ENCODE data around the gene VDAC2. TPM values are rescaled to one million over a fixed set of nuclear protein-coding genes. Genes with fewer than 3 reads are reported as not detected.

Gene VDAC2
- total RNA-seq, 1 donor from 2014 or later: 213 TPM

GRCh38 chr10:75207857-75208144 lies 2.8 kb upstream of the VDAC2 start:
- no peak for TF ChIP-seq CTCF (conservative IDR thresholded peaks at IDR 0.05; ENCODE audit: low read depth, low read length)
- H3K4me3 ChIP-seq (ENCODE audit: low read depth, low read length): no peak overlapping the region

GRCh38 chr10:75208181-75208580 lies 2.4 kb upstream of the VDAC2 start:
- DNase-seq (ENCODE audit: low read depth): no peak
- TF ChIP-seq CTCF (conservative IDR thresholded peaks at IDR 0.05; ENCODE audit: low read depth, low read length): no peak
- no peak overlapping the region for H3K4me3 ChIP-seq (ENCODE audit: low read depth, low read length)

More at GRCh38 chr10:75207857-75208144, 2.8 kb upstream of the VDAC2 start:
- DNase-seq (ENCODE audit: low read depth): no peak

- no peak for TF ChIP-seq CTCF (conservative IDR thresholded peaks at IDR 0.05; ENCODE audit: low read depth, low read length)
- no peak for DNase-seq (ENCODE audit: low read depth)
- H3K4me3 ChIP-seq (ENCODE audit: low read depth, low read length): peak overlapping the region; percentile 94
Observed at GRCh38 chr10:75209086-75209920, 1.3 kb upstream of the VDAC2 start.

- TF ChIP-seq CTCF (conservative IDR thresholded peaks at IDR 0.05; ENCODE audit: low read depth, low read length): no peak
- no peak for DNase-seq (ENCODE audit: low read depth)
- peak overlapping the region; percentile 94 for H3K4me3 ChIP-seq (ENCODE audit: low read depth, low read length)
Observed at GRCh38 chr10:75209921-75210281, 695 bp upstream of the VDAC2 start.

GRCh38 chr10:75211007-75211691 lies 553 bp downstream of the VDAC2 start:
- DNase-seq (ENCODE audit: low read depth): no peak
- TF ChIP-seq CTCF (conservative IDR thresholded peaks at IDR 0.05; ENCODE audit: low read depth, low read length): no peak
- peak overlapping the region; percentile 94 for H3K4me3 ChIP-seq (ENCODE audit: low read depth, low read length)

GRCh38 chr10:75212343-75212742 lies 1.7 kb downstream of the VDAC2 start:
- TF ChIP-seq CTCF (conservative IDR thresholded peaks at IDR 0.05; ENCODE audit: low read depth, low read length): no peak
- peak overlapping the region; percentile 94 for H3K4me3 ChIP-seq (ENCODE audit: low read depth, low read length)

More at GRCh38 chr10:75212343-75212742, 1.7 kb downstream of the VDAC2 start:
- no peak for DNase-seq (ENCODE audit: low read depth)
